ENCODE data around the gene TBC1D16.
A peak's percentile ranks its signal among the peaks of the same experiment; 100 is the strongest.

The TBC1D16 gene

DNA sequence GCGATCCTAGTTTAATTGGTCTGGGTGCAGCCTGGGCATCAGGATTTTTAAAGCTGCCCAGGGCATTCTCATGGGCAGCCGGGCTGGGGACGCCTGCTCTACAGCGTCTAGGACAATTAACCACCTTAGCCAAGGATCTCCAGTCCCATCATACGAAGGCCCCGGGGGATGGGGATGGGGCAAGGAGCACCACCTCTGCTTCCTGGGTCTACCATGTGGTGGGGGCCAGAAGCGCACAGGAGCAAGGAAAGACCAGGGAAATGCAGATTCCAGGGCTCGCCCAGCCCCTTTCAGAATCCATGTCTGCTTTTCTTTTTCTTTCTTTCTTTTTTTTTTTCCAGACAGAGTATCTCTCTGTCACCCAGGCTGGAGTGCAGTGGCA is 29.3 kb downstream of the TBC1D16 start:
- H3K36me3 ChIP-seq, result no peaks in the 10 kb centered on the region
- no peak overlapping the region for H3K4me3 ChIP-seq (ENCODE audit: low read depth in 1 of 2, low read length in 1 of 2)
- peaks cover 3% of the 10 kb centered on the region for H3K27me3 ChIP-seq
- H3K4me1 ChIP-seq (ENCODE audit: control insufficient read depth in 1 of 2, insufficient read depth in 1 of 2, low read depth in 1 of 2, low read length in 1 of 2), result peaks cover 8% of the 10 kb centered on the region in 2 experiments
- TF ChIP-seq CTCF (IDR thresholded peaks at IDR 0.05), result no peak
- H3K9me3 ChIP-seq, result no peaks in the 10 kb centered on the region
- no peak overlapping the region for H3K27ac ChIP-seq

- H3K36me3 ChIP-seq, result no peaks in the 10 kb centered on the region
- no peak overlapping the region for H3K4me3 ChIP-seq (ENCODE audit: low read depth in 1 of 2, low read length in 1 of 2)
- H3K9me3 ChIP-seq, result no peaks in the 10 kb centered on the region
- no peak overlapping the region for H3K27ac ChIP-seq
- peak; percentile 97 for TF ChIP-seq CTCF (IDR thresholded peaks at IDR 0.05)
- H3K4me1 ChIP-seq (ENCODE audit: control insufficient read depth in 1 of 2, insufficient read depth in 1 of 2, low read depth in 1 of 2, low read length in 1 of 2), result peaks cover 8% of the 10 kb centered on the region in 2 experiments
- H3K27me3 ChIP-seq, result peaks cover 3% of the 10 kb centered on the region
Measured at GRCh38 chr17:80005360-80006338, 30.0 kb downstream of the TBC1D16 start.

- Histone ChIP-seq H3K4me1 (ENCODE audit: control insufficient read depth in 1 of 2, insufficient read depth in 1 of 2, low read depth in 1 of 2, low read length in 1 of 2) (peaks cover 8% of the 10 kb centered on the region in 2 experiments), H3K36me3 (no peaks in the 10 kb centered on the region), H3K9me3 (no peaks in the 10 kb centered on the region), H3K27ac (no peak overlapping the region), H3K4me3 (ENCODE audit: low read depth in 1 of 2, low read length in 1 of 2) (no peak overlapping the region), H3K27me3 (peaks cover 3% of the 10 kb centered on the region)
- TF ChIP-seq CTCF (IDR thresholded peaks at IDR 0.05), result no peak
Measured at GRCh38 chr17:80003969-80004368, 31.7 kb downstream of the TBC1D16 start.

DNA sequence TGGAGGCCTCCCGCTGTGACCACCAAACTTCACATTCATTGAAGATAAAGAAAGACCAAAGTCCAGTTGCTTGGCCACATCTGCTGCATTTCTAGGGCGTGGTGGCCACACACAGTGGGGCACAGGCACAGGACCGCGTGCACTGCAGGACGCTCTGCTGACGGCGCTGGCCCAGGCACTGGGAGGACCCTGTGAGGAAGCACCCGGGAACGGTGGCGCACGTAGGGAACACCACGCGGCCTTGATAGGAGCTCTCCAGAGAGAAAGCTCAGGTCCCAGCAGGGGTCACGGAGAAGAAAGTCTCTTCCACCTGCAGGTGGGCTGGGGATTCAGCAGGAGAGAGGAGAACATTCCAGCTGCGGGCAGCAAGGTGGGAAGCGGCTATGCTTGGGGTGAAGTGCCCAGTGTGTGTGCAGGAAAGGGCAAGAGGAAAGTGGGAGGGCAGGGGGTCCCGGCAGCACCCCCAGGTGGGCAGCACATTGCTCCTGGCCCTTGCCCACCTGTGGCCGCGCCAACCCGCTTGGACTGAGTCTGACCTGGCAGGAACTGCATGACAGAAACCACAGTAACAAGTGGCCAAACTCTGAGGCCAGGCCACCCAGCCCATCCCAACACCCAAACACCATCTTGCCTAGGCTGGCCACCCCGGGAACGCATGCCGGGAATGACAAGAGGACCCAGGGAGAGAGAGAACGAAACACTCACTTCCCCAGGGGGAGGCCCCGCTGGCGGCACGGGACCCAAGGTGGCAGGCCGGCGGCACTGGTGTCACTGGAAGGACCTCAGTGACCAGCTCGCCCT is 32.8 kb downstream of the TBC1D16 start:
- no peak for TF ChIP-seq CTCF (IDR thresholded peaks at IDR 0.05)
- H3K4me3 ChIP-seq (ENCODE audit: low read depth in 1 of 2, low read length in 1 of 2), result no peak overlapping the region
- peaks cover 3% of the 10 kb centered on the region for H3K27me3 ChIP-seq
- no peak overlapping the region for H3K27ac ChIP-seq
- no peaks in the 10 kb centered on the region for H3K9me3 ChIP-seq
- H3K36me3 ChIP-seq, result no peaks in the 10 kb centered on the region
- peaks cover 16 to 17% of the 10 kb centered on the region in 2 experiments for H3K4me1 ChIP-seq (ENCODE audit: control insufficient read depth in 1 of 2, insufficient read depth in 1 of 2, low read depth in 1 of 2, low read length in 1 of 2)

DNA sequence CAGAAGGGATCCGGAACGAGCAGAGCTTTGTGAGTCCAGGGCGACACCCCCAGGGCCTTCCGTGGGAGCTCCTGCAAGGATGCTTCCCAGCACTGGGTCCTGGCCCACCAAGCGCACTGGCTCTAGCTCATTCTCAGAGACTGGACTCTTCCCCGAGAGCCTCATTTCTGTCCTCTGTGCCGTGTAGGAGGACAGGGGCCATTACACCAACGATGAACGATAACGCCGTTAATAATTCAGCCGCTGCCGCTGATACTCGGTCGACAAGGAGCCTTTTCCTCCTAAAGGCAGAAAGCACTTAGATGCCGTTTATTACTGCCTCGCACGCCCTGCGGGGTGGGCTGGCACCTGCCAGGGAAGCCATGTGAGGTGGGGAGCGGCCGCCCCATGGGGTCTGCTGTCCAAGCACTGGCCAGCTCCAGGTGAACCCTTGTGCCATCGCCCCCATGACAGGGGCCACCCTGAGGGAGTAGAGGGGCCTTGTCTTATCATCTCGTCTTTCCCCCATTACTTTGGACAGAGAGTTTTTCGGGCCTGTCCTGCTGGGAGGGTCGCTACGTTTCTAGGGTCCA is 33.5 kb downstream of the TBC1D16 start:
- Histone ChIP-seq H3K36me3 (no peaks in the 10 kb centered on the region), H3K4me3 (ENCODE audit: low read depth in 1 of 2, low read length in 1 of 2) (no peak overlapping the region), H3K27ac (no peak overlapping the region), H3K27me3 (peaks cover 3% of the 10 kb centered on the region), H3K9me3 (no peaks in the 10 kb centered on the region), H3K4me1 (ENCODE audit: control insufficient read depth in 1 of 2, insufficient read depth in 1 of 2, low read depth in 1 of 2, low read length in 1 of 2) (peaks cover 23 to 24% of the 10 kb centered on the region in 2 experiments)
- TF ChIP-seq CTCF (IDR thresholded peaks at IDR 0.05), result no peak
